Loucy (cell line): ENCODE measurements around the gene SHC4.

ENCODE experiments used
- H2AFZ ChIP-seq: fragments of 200-600 bp; sonication (generic); 2 replicates; pipeline ENCODE4 v1.6.0; 2016; ENCODE audit warnings: antibody characterized with exemption, mild to moderate bottlenecking, low read length, moderate library complexity
- H3F3A ChIP-seq: fragments of 200-600 bp; 2 replicates; pipeline ENCODE4 v1.6.0; 2016; ENCODE audit warnings: antibody characterized with exemption, low read depth, mild to moderate bottlenecking
- H3K27me3 ChIP-seq: fragments of 200-600 bp; sonication (generic); 2 replicates; pipeline ENCODE4 v1.6.1; 2014; ENCODE audit warnings: low read length, mild to moderate bottlenecking; ENCODE audit not compliant: insufficient read depth, poor library complexity, severe bottlenecking
- H3K36me3 ChIP-seq: fragments of 200-600 bp; sonication (generic); 2 replicates; pipeline ENCODE4 v1.6.1; 2016; ENCODE audit warnings: low read length; ENCODE audit not compliant: insufficient read depth
- H3K4me1 ChIP-seq: fragments of 200-600 bp; sonication (generic); 2 replicates; pipeline ENCODE4 v1.5.1; 2014; ENCODE audit warnings: low read length, mild to moderate bottlenecking; ENCODE audit not compliant: insufficient read depth, poor library complexity, severe bottlenecking
- H3K4me2 ChIP-seq: fragments of 200-600 bp; sonication (generic); 2 replicates; pipeline ENCODE4 v1.6.0; 2014; ENCODE audit warnings: antibody characterized with exemption, low read length, low read depth, mild to moderate bottlenecking; ENCODE audit not compliant: poor library complexity, severe bottlenecking
- H3K4me3 ChIP-seq: fragments of 200-600 bp; sonication (generic); 2 replicates; pipeline ENCODE4 v1.5.1; 2014; ENCODE audit warnings: low read length, mild to moderate bottlenecking, mixed read lengths; ENCODE audit not compliant: poor library complexity, severe bottlenecking
- H3K79me2 ChIP-seq: fragments of 200-600 bp; sonication (generic); 2 replicates; pipeline ENCODE4 v1.6.1; 2014; ENCODE audit warnings: low read length; ENCODE audit not compliant: insufficient read depth
- H3K9ac ChIP-seq: fragments of 200-600 bp; sonication (generic); 2 replicates; pipeline ENCODE4 v1.6.0; 2014; ENCODE audit warnings: mild to moderate bottlenecking, low read depth, low read length, moderate library complexity; ENCODE audit not compliant: poor library complexity, severe bottlenecking
- H3K9me2 ChIP-seq: fragments of 200-600 bp; sonication (generic); replicated peaks from 2 replicates; pipeline ENCODE4 v1.6.1; 2016; ENCODE audit warnings: low read depth, low read length, mixed read lengths
- H3K9me3 ChIP-seq: fragments of 200-600 bp; sonication (generic); 2 replicates; pipeline ENCODE4 v1.6.1; 2014; ENCODE audit warnings: mild to moderate bottlenecking, antibody characterized with exemption, low read length, low read depth; ENCODE audit not compliant: insufficient read depth
- H4K20me1 ChIP-seq: fragments of 200-600 bp; sonication (generic); 2 replicates; pipeline ENCODE4 v1.6.0; 2014; ENCODE audit warnings: antibody characterized with exemption, low read length, mild to moderate bottlenecking; ENCODE audit not compliant: insufficient read depth, poor library complexity, severe bottlenecking
- CTCF ChIP-seq: fragments of 200-600 bp; sonication (generic); conservative IDR thresholded peaks from 2 replicates; pipeline ENCODE4 v1.5.1; 2014; ENCODE audit warnings: mild to moderate bottlenecking, antibody characterized with exemption, low read length
- EZH2phosphoT487 ChIP-seq: fragments of 200-600 bp; IDR thresholded peaks from 2 replicates; pipeline ENCODE4 v1.6.1; 2018; ENCODE audit warnings: antibody characterized with exemption, mild to moderate bottlenecking, moderate library complexity, borderline replicate concordance

The SHC4 gene

DNA sequence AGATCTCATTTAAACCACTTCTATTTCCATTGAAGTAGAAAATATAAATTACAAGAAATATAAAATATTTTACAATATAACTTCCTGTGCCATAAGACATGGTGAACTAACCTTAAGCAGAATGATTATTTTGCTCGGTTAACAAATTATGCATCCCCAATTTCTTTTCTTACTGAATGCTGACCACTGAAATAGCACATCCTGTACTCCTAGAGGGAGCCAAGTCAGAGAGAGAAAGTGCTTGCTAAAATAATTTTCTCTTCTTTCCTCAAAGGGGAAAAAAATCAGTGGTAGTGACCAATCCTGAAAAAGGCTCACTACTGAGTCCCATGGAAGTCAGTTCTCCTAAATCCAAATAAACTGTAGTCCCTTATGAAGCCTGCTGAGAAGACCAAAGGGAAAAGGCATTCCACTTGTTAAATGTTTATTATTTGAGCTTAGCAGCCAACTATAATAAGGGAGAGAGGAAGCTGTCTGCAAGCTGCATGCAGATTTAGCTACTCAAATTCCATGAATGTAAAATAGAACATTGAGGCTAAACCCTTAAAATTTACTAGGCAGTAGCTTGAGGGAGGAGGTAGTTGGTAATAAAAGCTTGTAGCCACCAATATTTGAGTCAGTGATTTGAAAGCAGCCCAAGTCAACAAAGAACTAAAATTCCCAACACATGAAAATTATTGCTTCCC, 185.9 kb downstream of the SHC4 start:
- no peaks in the 10 kb centered on the region for H3F3A ChIP-seq
- no peaks in the 10 kb centered on the region for H3K4me1 ChIP-seq
- TF ChIP-seq CTCF, result no peak
- no peaks in the 10 kb centered on the region for H3K9me2 ChIP-seq
- peaks cover 4% of the 10 kb centered on the region; the same call in 1 of the 2 replicates for H3K9me3 ChIP-seq
- peaks cover 70% of the 10 kb centered on the region; the same call in 1 of the 2 replicates for H3K36me3 ChIP-seq
- no peaks in the 10 kb centered on the region for H3K79me2 ChIP-seq
- no peak overlapping the region for H3K4me3 ChIP-seq
- no peak overlapping the region for H2AFZ ChIP-seq
- no peak overlapping the region for H3K4me2 ChIP-seq
- no peaks in the 10 kb centered on the region for H4K20me1 ChIP-seq
- no peaks in the 10 kb centered on the region for H3K27me3 ChIP-seq
- no peak overlapping the region for H3K9ac ChIP-seq

DNA sequence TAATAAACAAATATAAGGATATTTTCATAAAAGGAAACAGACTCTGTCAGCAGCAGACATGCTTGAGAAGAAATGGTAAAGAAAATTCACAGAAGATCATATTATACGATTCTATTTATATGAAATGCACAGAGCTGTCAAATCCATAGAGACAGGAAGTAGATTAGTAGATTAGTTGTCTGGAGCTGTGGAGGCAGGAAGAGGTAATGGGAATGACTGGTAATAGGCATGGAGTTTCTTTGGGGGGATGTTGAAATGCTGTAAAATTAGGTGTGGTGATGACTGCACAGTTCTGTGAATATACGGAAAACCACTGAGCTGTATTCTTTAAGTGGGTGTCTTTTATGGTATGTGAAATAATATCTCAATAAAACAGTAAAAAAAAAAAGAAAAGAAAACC, 188.2 kb downstream of the SHC4 start:
- no peaks in the 10 kb centered on the region for H3K4me1 ChIP-seq
- H3K4me2 ChIP-seq, result no peak overlapping the region
- no peak overlapping the region for H3K4me3 ChIP-seq
- H3K79me2 ChIP-seq, result no peaks in the 10 kb centered on the region
- no peaks in the 10 kb centered on the region for H3K9me2 ChIP-seq
- H3K9me3 ChIP-seq, result peaks cover 4% of the 10 kb centered on the region; the same call in 1 of the 2 replicates
- no peak overlapping the region for H2AFZ ChIP-seq
- H3K36me3 ChIP-seq, result peaks cover 71% of the 10 kb centered on the region; the same call in 1 of the 2 replicates
- H3K9ac ChIP-seq, result no peak overlapping the region
- TF ChIP-seq EZH2phosphoT487 (no peak), CTCF (no peak)
- H3F3A ChIP-seq, result no peaks in the 10 kb centered on the region
- H4K20me1 ChIP-seq, result no peaks in the 10 kb centered on the region
- H3K27me3 ChIP-seq, result no peaks in the 10 kb centered on the region

DNA sequence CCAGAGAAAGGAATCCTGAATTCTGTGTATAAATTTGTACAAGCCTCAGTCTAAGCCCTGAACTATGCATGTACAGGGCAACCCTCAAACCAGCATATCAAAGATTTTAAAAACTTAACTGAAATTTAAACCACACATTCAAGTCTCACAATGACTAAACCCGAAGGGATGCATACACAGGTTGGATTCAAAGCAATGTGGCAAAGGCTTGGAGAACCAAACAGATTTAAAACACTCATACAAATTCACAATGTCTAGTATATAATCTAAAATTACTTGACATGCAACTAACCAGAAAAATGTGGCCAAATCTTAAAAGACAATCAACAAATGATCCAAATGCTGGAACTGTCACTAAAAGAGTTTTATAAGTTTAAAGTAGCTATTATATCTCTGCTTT, 189.2 kb downstream of the SHC4 start:
- Histone ChIP-seq H3K4me2 (no peak overlapping the region), H3K27me3 (no peaks in the 10 kb centered on the region), H2AFZ (no peak overlapping the region), H4K20me1 (no peaks in the 10 kb centered on the region), H3K79me2 (no peaks in the 10 kb centered on the region), H3K4me1 (no peaks in the 10 kb centered on the region), H3K9ac (no peak overlapping the region), H3F3A (no peaks in the 10 kb centered on the region), H3K9me2 (no peaks in the 10 kb centered on the region), H3K36me3 (peaks cover 70% of the 10 kb centered on the region; the same call in 1 of the 2 replicates), H3K9me3 (peaks cover 4% of the 10 kb centered on the region; the same call in 1 of the 2 replicates), H3K4me3 (no peak overlapping the region)
- no peak for TF ChIP-seq EZH2phosphoT487
- no peak for TF ChIP-seq CTCF
